Hematopoietic multipotent progenitor cell treated with erythropoietin and hydrocortisone succinate and interleukin-3 and kit ligand, for 8 days (in vitro differentiated cells): ENCODE results near the gene DPYD.

Experiments used
- DNase-seq: peaks from one replicate; pipeline ENCODE4 v3.0.0-alpha.2; 2015

DPYD gene

GRCh38 chr1:97920832-97921571 is at the start of gene DPYD:
Gene DPYD (minus strand): TSS chr1:97921034. CDS start chr1:97920922, 112 bp downstream.
- DNase-seq, result peak; percentile 93

- no peak for DNase-seq
Measured at GRCh38 chr1:97960470-97960869, 39.6 kb upstream of the DPYD start.

DNA sequence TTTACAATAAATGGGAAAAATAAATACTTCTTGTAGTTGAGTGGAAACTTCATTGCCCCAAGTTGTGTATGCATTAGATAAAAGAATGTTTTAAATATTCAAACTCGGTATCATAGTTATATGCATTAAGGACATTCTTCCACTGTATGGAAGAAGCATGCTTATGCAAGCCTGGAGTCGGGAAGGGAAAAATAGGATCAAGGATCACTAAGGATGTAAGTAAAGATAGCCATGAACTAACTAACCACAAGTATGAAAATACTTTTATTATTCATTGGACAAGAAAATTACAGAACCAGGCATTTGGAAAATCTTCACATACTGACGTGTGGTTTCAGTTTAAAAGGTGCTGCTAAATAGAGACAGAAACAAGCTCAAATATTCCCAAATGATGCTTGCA is 26.9 kb upstream of the DPYD start:
- no peak for DNase-seq

GRCh38 chr1:97943354-97943753 is 22.5 kb upstream of the DPYD start:
- DNase-seq, result no peak

GRCh38 chr1:97942161-97943123 is 21.6 kb upstream of the DPYD start:
- DNase-seq, result no peak

DNA sequence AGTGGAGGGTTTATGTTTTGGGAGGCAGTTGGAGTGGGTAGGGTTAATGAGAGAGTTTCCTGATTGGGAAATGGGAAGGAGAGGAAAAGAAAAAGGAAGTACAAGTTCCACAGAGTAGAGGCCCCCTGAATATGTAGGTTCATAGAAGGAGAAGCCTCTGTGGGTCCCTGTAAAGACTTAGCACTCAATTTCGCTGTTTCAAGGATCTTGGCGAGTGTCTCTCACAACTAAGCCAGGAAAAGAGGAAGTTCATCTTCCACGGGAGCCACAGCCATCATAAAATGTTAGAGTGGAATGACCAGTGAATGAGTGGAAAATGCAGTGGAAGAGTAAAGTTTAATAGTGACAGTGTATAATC is 17.4 kb upstream of the DPYD start:
- no peak for DNase-seq

DNA sequence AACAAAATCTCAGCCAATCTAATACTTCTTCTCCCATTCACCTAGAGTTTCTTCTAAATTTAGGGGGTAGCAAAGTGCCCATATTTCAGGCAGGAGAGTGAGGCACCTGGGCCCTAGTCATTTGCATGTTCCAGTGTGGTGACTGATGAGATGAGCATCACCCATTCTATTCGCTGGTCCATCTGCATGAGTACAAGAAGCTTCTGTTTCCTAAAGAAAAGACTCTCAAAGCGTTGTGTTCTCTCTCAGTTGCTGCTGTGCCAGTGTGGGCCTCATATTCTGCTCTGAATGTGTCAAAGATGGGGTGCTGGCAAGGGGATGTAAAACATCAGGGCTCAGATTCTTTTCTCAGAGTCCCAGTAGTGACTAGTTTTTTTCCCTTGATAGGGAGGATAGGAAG is 16.1 kb upstream of the DPYD start:
- DNase-seq, result no peak

DNA sequence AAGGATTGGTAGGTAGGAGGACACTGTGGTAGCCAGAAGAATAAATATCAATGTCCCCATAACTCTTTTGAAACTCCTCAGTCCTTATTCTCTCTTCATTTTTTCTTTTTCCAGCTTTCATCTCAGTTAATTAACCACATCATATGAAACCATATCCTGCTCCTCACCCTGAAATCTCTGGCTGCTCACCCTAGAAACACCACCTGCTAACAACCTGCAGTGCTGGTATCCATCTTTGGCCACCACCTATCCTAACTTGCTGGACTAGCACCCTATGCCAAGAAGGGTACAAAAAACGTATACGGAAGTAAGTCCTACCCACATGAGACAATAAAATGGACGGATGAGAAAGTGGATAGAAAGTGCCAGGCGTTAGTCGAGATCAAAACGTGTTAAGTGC is 13.7 kb upstream of the DPYD start:
- no peak for DNase-seq

GRCh38 chr1:97929874-97930851 is 9.3 kb upstream of the DPYD start:
- DNase-seq, result no peak

- DNase-seq, result no peak
Measured at GRCh38 chr1:97926017-97926708, 5.3 kb upstream of the DPYD start.

DNA sequence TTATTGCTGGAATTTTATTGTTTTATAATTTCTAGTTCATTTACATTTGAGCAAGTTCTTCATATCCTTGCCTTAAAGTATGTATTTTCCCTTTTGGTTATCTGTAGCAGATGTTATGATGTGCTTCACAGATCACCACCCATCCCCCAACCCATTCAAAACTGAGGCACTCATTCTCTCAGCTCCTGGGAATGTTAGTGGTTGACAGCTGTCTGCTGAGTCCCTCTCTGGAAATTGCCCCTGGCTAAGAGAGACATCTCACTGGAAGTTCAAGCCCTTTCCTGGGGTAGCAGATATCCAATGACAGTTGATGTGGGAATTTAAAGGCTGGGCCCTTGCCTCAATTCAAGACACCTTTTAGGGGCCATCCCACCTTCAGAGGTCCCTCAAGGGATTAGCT is 4.3 kb upstream of the DPYD start:
- no peak for DNase-seq

- DNase-seq, result no peak
Measured at GRCh38 chr1:97923811-97924210, 3.0 kb upstream of the DPYD start.

GRCh38 chr1:97920276-97920831 is 480 bp downstream of the DPYD start:
- DNase-seq, result no peak

- DNase-seq, result peak; percentile 6
Measured at GRCh38 chr1:97919585-97920261, 1.1 kb downstream of the DPYD start.

GRCh38 chr1:97918961-97919360 is 1.9 kb downstream of the DPYD start:
- DNase-seq, result no peak

- no peak for DNase-seq
Measured at GRCh38 chr1:97913506-97914139, 7.2 kb downstream of the DPYD start.

DNA sequence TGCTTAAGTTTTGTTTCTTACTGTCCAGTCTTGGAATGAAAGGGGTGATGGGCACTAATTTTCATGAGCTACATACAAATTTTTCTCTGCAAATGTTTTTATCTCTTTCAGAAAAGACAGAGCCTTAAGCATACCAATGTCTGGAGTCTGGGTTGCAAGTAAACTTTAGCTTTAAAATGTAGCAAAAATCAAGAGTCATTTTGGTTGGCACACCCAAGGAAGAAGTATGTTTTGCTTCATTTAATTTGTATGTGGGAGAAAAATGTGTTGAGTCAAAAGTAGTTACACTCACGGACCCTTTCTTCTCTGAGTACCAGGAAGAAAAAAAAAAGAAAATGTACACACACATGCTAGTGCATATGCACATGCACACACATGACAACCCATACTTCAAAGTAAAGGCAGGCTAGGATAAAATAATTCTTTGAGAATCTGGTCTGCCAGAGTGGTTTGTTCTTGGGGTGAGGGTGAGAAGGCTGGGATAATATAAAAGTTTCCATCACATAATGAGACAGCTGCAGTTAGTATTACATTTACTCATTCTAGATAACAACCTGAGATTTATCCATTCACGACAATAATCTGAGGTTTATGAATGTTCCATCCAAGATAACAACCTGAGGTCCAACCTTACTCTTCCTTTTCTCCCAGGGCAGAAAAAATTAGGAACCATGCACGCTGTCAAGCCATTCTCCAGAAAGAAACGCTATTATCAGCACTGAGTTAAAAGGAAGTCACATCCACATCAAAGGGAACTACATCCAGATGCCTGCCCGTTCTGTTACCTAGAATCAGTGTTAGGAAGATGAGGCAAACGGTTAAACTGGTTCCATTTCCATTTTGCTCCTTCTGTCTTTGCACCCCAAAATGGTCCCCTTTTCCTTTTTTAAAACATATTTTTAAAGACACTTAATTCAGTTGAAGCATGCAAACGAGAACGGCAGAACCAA is 9.3 kb downstream of the DPYD start:
- DNase-seq, result no peak

DNA sequence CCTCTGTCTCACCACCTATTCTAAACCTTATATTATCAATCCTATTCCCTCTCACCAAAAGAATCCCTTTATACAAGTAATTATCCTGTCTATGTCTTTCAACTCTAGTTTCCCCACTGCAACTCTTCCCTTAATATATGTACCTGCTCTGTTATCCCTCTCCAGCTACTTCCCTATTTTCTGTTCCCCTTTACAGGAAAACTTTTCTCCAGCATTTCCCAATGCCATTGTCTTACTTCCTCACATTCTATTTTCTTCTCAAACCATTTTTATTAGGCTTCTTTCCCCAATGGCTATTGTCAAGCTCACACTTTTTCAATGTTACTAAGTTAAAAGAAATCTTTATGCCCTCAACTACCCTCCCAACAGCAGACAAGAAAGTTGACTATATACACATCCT is 11.6 kb downstream of the DPYD start:
- DNase-seq, result no peak

DNA sequence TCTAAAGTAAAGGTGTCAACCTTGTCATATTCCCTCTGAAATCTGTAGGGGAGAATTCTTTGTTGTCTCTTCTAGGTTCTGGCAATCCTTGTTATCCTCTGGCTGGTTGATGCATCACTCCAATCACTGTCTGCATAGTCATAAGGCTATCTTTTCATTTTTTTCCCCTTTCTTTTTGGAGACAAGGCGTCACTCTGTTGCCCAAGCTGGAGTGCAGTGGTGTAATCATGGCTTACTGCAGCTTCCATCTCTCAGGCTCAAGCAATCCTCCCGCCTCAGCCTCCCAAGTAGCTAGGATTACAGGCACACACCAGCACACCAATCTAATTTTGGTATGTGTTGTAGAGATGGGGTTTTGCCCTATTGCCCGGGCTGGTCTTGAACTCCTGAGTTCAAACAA is 12.9 kb downstream of the DPYD start:
- DNase-seq, result no peak
